ENCODE results near the gene MN1.
"Not testable (repeated sequence)": the region's sequence is repeated elsewhere in the genome, so short reads cannot be mapped to it uniquely, and the experiment has no call there.

The MN1 gene

DNA sequence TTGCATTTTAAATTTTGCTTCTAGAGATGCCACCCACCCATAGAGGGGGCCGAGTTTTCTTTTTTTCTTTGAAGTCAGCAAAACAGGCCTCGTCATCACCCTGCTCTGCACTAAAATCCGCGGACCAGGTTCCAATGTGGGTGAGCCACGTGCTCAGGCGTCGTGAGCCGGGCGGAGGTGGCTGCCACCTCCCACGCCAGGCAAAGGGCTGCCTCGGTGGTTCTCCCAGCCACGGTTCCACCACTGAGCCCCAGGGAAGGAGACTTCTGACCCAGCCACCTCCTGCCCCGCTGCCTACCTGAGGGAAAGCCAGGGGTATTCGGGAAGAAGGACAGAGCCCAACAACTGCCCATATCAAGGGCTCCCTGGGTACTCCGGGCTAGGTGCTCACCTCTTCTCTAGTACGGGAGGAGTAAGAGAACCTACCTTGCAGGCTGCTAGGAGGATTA, 45.3 kb downstream of the MN1 start:
- no peak for DNase-seq

DNA sequence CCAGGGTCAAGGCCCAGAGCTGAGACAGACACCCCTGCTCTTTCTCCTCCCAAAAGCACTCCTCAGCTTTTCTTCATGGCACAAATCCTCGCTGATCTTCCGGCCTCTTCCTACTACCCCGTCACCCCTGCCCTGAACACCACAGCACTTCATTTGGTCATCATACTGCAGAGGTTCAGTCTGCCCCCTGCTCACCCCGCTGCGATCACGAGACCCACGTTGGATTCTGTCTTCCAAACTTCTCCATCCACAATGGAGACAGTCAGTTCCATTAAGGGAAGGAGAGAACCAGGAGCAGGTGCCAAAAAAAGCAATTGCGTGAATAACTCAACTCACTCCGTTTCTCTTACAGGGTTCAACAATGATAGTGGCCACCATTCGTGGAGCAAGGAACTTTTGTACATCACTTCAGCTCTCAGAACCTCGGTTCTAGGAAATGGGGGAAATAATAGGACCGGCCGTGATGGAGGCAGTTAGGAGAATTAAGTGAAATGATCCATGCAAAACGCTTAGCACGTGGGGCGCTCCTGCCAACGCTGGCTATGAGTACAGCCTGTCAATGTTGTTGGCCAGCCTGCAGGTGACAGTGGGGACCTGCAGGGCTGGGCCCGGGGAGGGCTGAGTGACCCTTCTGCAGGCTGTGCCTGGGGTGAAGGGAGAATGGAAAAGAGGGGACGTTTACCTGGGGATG, 45.9 kb downstream of the MN1 start:
- no peak for DNase-seq

DNA sequence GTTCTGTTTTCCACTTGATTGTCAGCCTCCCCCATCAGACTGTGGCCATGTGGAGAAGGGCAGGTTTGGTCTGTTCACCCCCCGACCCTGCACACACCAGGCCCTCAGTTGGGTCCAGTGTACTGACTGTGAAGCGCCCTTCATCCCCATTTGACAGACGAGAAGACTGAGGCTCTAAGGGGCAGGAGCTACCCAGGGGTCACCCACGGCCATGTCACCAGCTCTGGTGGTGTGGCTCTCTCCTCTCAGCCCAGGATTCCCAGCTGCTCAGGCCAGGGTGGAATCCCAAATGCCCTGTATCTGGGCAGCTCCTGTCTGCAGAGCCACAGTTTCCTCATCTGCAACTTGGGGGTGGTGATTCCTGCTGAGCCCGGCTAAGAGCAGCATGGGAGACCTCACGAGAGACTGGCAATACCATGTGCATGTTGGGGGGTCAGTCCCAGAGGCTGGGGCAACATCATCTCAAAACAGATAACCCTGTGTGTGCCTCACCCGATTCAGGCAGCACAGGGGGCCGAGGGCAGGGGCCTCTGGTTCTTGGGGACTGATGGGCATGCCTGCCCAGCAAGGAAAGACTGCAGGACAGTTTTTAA, 46.6 kb downstream of the MN1 start:
- DNase-seq: no peak

DNA sequence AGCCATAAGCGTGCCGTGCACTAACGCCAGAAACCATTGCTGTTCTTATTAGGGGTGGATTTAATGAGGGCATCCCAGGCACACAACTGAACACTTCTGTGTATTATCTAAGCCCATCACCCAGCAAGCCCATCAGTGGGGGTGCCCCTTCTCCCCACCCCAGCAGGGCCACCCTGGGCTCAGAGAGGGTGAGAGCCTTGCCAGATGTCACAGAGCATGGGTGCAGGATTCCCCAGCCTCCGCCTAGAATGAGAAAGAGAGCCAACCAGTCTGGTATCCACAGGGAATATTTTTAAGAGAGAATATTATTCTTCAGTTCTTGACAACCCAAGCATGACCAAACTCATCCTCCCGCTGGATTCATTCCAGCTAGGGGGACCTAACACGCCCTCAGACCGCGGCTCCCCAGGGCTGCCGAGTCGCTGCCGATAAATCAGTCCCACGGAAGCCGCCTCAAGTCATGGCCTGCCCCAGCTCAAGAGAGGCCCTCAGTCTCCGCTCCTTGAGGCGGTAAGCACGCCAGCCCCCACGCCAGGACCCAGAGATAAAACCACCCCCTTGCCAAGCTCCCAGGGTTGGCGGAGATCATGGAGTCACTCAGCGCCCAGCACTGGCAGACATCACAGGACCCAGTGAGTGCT, 47.2 kb downstream of the MN1 start:
- no peak for DNase-seq

DNA sequence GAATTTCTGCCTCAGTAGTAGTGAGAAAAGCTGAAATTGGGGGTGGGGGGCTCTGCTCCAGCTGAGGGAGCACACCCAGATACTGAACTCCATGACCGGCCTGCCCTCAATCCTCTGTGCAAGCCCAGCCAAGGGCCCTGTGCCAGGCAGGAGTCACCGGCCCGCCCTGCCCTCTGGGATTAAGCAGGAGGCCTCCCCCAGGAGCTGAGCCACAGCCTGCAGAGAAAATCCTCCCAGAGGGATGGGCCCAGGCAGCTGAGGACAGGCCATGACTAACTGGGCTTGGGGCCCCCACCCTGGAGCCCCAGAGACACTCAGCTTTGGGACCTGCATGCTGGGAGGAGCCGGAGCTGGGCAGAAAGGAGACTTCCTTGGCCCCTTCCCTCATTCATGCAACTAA, 48.8 kb downstream of the MN1 start:
- no peak for DNase-seq

DNA sequence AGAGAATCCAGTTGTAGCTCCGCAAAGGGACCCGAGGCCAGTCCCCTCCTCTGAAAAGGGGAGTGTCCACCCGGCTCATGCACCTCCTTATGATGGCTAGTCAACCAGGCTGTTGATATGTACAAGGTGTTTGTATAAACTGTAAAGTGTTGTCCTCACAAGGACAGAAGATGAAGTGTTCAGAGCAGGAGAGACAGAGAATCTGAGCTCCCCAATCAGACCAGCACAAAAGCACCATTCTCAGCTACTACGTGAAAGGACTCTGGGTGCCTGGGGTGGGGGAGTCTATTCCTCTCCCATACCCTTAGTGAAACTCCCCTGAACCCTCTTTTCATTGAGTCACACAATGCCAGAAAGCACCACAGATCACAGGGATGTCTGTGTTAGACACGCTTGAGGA, 49.4 kb downstream of the MN1 start:
- no peak for DNase-seq

DNA sequence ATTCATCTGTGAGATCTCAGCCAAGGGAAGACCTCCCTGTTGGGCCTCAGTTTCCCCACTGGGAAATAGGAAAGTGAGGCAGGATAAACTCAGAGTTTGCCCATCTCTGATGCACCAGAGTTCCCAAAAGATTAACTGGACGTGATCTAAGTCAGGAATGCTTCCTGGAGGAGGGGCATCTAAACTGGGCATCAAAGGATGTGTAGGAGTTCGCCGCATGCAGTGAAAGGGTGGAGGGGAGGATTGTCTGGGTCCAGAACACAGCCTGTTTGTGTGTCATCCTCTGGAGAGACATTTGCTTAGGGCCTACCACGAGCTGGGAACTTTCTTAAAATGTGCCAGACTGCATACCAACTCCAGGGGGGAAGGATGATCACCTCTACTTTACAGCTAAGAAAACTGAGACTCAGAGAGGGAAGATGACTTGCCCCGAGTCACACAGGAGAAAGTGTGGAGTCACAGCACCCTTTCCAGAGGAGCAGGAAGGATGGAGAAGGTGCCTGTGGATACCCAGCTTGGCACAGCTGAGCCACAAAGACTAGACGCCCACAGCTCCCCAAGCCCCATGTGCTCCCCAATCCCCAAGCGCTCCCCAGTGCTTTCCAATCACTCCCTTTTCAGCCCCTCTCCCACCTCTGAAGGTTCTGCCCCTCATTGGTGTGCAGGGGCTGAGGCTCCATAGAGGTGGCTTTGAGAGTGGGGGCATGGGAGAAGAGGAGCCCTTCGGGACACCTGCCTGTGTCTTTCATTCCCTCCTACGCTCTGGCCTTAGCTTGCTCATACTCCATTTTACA, 50.1 kb downstream of the MN1 start:
- no peak for DNase-seq

DNA sequence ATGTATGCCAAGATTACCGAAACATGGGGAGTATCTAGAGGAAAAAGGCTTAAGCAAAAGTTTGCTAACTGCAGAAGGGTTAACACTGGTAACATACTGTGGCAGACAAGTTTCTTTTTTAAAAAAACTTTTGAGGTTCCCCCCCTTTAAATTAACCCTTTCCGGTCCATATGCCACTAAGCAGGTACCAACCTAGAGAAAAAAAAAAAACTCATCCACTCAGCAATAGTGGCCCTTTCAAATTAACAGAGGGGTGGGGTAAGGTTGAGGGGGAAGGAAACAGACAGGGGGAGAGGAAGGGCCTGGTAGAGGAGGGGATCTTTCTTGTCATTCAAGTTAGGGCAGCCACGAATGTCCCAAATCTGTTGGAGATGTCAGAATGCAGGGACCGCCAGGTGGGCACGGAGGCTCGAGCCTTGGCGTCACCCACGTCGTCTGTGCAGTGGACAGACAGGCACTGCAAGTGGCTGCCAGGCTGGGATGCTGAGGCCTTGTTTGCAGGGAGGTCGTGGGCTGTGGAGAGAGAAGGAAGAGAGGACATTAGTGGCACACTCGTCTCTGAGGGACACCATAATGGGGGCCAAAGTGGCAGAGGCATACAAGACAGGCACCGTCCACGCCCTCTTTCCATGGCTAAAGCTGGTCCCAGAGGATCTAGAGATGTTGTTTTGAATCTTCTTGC, 50.8 kb downstream of the MN1 start:
- no peak for DNase-seq

DNA sequence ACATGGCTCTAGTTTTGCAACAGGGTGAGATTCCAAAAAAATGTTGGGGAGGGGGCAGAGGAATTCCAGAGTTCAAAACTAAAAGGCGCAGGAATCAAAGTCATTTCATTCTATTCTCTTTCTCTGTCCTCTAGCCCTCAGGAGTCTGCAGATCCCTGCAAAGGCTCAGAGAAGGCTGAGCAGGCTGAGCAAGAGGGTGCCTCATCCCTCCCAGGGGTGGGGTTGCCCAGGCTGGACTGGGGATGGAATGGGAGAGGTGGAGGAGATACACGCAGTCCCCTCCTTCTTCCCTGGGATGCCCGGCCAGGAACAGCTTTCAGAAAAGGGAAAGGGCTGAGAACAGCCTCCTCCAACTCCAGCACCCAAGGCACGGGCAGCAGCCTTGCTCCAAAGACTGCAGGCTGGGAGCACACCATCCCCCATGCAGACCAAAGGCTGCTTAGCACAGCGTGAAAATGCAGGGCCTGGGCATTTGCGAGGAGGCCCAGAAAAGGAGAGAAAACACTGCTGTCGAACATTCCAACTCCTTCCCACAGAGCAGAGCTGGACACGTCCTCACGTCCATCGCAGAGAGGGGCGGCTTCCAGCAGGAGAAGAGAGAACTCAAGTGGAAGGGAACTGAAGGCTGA, 51.8 kb downstream of the MN1 start:
- DNase-seq: no peak

DNA sequence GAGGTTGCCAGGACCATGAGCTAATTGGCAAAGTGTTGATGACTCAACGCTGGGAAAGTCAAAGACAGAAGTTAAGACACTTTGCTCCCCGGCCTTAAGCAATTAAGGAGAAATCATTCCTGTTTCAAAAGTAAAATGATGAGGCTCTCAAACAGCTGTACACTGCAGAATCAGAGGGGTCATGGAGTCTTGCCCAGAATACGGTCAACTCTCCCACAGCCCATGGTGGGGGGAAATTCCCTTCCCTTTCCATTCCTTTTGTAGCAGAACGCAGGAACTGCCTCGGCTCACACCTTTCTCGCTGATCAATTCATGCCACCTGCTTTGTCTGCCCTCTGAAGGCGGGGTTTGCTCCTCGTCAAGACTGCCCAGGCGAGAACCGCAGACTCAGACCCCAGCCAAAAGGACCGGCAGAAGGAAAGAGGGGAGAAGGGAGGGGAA, 52.8 kb downstream of the MN1 start:
- DNase-seq: no peak

DNA sequence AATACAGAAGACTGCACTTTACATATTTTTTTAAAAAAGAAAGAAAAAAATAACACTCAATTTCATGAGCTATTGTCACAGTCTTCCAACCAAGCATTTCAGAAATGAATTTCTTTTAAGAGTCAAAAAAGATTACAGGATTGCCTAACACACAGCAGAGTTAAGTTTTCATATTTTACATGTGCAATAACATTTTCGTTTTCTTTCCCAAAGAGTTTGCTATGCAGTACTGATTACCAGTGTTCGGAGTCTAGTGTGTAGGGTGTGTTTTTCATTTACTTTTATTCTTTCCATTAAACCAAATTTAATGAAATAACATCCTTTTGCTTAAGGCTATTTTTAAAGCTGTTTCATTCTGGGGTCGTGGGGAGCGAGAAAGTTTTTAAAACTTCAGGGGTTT, 53.2 kb downstream of the MN1 start:
- DNase-seq: no peak

DNA sequence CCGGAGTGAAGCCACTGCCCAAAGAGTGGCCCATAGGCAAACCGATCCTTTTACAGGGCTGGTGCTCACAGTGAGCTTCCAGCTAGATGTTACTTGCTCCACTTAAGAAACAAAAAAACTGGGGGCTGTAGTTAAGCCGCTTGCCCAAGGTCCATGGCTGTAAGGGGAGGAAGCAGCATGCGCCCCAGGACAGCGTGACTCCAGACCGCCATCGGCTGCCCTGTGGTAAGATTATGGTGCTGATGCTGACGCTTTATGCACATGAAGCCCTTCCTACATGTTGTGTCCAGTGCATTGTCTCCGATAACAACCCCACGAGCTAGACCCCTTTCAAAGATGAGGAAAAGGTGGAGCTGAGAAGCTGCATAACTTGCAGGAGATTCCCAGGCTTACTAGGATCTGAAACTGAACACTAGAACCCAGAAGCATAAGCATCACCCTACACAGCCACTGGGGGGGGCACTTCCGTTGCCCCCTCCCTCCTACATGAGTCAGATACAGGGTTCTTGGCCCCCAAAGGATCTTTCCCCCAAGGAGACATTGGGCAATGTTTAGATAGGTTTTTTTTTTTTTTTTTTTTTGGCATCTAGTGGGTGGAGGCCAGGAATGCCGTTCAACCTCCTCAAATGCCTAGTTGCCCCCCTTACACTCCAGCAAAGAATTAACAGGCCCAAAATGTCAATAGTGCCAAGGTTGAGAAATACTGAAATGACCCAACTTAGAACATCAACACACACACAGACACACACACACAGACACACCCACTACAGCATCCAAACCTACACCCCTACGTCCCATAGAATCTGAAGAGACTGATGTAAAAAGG, 53.9 kb downstream of the MN1 start:
- DNase-seq: no peak

DNA sequence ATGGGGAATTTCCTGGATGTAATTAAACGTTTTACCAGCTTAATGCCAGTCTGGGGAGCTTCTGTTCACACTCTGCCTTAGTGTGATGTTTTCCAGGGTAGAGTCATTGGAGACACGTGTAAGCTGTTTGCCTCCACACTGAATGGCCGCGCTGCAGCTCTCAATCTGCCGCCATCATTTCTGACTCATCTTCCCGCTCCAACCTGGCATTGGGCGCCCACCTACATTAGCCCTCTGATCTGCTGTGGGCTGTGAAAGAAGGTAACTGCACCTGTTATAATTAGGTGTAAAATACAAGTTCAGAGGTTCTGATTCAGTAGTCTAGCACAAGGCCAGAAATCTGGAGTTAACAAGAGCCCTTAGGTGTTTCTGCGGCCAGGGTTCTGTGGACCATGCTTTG, 54.6 kb downstream of the MN1 start:
- no peak for DNase-seq

DNA sequence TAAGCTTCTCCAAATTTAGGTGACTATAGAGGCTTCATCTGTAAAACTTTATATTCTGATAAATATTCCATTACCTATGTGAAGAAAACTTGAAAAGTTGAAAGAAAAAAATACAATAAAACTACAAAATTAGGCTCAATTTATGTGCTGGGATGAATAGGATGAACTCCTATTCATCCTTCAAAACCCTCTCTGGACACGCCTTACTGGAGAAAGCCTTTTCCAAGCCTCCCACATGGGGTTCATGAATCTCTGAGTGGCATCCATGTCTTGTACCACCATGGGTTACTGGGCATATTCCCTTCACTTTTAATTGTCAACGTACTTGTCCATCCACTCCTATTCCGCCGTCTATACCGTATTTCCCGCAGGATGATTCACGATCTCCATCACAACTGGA, 55.7 kb downstream of the MN1 start:
- DNase-seq: no peak

DNA sequence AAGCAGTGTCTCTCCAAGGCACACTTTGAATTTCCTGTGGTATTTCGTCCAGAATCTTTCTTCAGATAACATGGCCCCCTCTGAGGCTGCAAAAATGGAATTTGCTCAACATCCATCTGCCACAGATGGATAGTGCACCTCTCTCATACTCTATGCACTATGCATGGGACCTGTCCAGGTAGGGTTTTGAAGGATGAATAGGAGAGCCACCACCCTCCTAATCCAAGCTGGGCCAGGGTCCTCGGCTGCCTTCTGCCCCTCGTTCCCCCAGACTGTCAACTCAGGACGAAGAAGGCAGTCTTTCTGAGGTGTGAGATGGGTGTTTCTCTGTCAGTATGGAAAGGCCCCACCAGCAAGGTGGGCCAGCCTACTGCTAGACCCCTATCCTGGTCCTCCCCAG, 56.4 kb downstream of the MN1 start:
- no peak for DNase-seq

DNA sequence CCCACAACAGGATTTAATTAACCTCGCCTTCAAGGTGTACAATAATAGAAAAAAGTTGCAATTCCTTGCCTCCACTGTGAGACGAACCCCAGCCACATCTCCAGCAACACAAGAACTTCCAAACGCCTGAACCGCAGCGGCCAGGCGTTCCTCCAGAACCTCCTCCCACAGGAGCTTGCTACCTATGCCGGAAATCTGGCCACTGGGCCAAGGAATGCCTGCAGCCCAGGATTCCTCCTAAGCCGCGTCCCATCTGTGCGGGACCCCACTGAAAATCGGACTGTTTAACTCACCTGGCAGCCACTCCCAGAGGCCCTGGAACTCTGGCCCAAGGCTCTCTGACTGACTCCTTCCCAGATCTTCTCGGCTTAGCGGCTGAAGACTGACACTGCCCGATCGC, 57.5 kb downstream of the MN1 start:
- DNase-seq: not testable (repeated sequence)

DNA sequence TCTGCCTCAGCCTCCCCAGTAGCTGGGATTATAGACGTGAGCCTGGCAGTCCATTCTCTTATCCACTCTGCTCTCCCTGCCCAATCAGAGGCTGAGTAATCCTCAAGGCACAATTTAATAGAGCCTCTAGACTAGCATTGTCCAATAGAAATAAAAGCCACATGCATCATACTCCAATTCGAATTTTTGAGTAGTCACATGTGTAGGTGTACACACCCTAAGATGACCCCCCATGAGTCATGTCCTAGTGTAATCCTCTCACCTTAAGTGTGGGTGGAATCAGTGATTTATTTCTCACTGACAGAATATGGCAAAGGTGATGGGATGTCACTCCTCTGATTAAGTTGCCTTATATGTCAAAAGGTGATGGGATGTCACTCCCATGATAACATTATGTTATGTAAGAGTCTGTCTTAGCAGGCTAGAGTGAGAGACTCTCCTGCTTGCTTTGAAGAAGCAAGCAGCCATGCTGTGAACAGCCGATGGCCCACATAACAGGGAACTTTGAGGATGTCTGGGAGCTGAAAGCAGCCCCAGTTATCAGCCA, 61.3 kb downstream of the MN1 start:
- no peak for DNase-seq

DNA sequence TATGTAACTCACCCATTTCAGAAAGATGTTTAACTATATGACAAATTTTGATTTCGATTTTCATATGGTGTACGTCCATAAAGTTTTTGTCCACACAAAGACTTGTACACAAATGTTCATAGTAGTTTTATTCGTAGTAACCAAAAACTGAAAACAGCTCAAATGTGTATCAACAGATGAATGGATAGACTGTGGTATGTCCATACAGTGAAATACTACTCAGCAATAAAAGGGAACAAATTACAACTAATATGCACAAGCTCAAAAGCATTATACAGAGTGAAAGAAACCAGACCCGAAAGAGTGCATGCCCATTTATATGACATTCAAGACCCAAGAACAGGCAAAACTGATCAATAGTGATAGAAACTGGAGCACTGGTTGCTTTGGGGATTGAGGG, 64.0 kb downstream of the MN1 start:
- DNase-seq: no peak

DNA sequence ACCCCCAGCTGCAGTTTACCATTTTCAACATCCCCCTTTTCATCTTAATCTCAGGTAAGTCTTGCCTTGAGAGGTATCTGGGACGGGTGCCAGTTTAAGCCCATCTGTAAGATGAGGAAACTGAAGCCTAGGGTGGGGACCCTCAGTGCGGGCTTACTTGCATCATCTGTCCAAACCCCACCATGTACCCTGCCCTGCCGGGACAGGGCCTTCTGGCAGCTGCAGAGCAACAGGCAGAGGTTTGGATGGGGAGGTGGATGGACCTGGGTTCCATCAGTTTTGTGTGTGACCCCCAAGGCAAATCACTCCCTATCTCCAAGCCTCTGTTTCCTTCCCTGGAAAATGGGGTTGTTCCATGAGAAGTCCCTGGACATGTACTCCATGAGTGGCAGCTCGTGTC, 67.5 kb downstream of the MN1 start:
- no peak for DNase-seq

DNA sequence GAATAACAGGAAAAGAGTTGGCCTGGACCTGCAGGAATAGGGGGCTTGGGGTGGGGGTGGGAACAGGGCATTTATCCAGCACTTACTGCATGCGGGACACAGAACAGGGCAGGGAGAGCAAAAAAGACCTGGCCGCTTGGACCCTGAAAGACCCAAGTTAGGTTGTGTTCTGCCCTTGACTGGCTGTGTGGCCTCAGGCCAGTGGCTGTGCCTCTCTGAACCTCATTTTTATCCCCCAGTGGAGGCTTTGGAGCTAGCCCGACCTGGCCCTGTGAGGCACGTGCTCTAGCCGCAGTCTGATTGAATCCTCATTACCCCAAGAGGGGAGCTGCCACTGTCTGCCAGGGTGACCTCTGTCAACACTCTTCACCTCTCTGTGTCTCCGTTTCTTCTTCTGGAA, 68.7 kb downstream of the MN1 start:
- DNase-seq: no peak

DNA sequence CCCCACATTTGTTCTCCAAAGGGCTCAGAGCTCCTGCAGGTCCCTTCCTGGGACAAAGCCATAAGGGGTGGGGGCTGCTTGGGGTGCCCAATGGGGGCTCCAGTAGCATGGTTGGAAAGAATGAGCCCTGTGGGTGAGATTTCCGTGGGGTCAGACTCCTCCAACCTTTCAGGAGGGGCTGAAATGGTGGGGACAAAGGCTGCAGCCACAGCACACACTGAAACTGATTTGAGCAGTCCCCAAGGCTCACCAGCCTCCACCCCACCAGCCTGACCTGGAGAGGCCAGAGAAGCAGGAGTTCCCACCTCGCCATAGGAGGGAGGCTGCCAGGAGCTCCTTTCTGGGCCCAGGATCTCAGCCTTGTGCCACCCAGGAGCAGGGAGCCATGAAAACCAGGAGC, 69.2 kb downstream of the MN1 start:
- DNase-seq: no peak

Data from NCI-H1930 (cell line).